Measurements from ENCODE around the gene PDZK1IP1. TPM values are rescaled to one million over a fixed set of nuclear protein-coding genes. Genes with fewer than 3 reads are reported as not detected.

Gene PDZK1IP1
- total and polyA plus RNA-seq, 2 of the 13 experiments (the other 11 are each of a cell fraction or from before 2014, with no cell fraction given): 0.24 to 1.6 TPM

DNA sequence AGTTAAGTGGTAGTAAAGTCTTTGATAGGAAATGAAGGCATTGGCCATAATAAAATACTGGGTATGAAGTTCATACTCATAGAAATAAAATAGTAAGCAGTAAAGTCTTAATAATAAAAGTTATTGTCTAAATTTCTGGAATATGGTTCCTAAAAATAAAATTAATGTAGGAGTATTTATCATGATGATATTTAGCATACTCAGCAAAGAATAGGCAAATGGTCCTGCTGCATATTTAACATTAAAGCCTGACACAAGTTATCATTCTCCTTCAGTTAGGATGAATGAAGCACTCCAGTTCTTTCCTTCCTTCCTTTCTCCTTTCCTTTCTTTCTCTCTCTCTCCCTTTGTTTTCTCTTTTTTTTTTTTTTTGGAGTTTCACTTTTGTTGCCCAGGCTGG, 25.3 kb downstream of the PDZK1IP1 start:
- in situ Hi-C loops (cut with HindIII; ENCODE audit: extremely low pct_ligation_motif_present, low pct_unique_long_range_greater_than_20kb): no loop called here
- H3K4me2 ChIP-seq (ENCODE audit: low read depth, low read length): no peak overlapping the region
- no peaks in the 10 kb centered on the region for H4K20me1 ChIP-seq (ENCODE audit: insufficient read depth, low read length)
- intact Hi-C loops (cut with micrococcal nuclease; ENCODE audit: unreplicated experiment): no loop called here
- ChIA-PET CTCF (ENCODE audit: low intra/inter-chr PET ratio, low total read pairs) (no interaction called here), POLR2A (no interaction called here)
- no peaks in the 10 kb centered on the region for H3K36me3 ChIP-seq (replicated peaks in 1 of 2; ENCODE audit: control insufficient read depth in 1 of 2, insufficient read depth in 2 of 2, low read length in 2 of 2)
- H3K27me3 ChIP-seq (ENCODE audit: control insufficient read depth in 1 of 2, insufficient read depth in 2 of 2, low read length in 2 of 2): no peaks in the 10 kb centered on the region
- H3K79me2 ChIP-seq (ENCODE audit: insufficient read depth, low read length): no peaks in the 10 kb centered on the region
- no peak overlapping the region for H2AFZ ChIP-seq (ENCODE audit: low read length)
- no TSS peak for BruUV-seq (replicated peaks)
- H3K4me3 ChIP-seq (replicated peaks in 1 of 3; ENCODE audit: insufficient read depth in 1 of 3, low read depth in 2 of 3, low read length in 3 of 3): no peak overlapping the region
- H3K9ac ChIP-seq (ENCODE audit: insufficient read depth, low read depth, low read length): no peak overlapping the region
- no peak for TF ChIP-seq ZNF672 (CRISPR knock-in tag; IDR thresholded peaks at IDR 0.05)
- peak in 1 of 2 experiments; percentile 65; a peak in 3 of 4 replicates for TF ChIP-seq MAFK (conservative IDR thresholded peaks at IDR 0.05 in 1 of 2, IDR thresholded peaks at IDR 0.05 in 1 of 2; ENCODE audit: low read length in 2 of 2)
- TF ChIP-seq ZBTB38 (CRISPR knock-in tag; IDR thresholded peaks at IDR 0.05): no peak
- TF ChIP-seq FOXJ3 (CRISPR knock-in tag; IDR thresholded peaks at IDR 0.05; ENCODE audit: borderline replicate concordance): no peak
- TF ChIP-seq MAFF (IDR thresholded peaks at IDR 0.05; ENCODE audit: low read depth, low read length): peak; percentile 45
- H3K9me3 ChIP-seq (ENCODE audit: low read length): no peaks in the 10 kb centered on the region
- peaks cover 9% of the 10 kb centered on the region for H3K4me1 ChIP-seq (ENCODE audit: insufficient read depth, low read length)
- FAIRE-seq: no peak
- no peak for ATAC-seq
- no peak for DNase-seq (ENCODE audit: low spot score)
- H3K27ac ChIP-seq (ENCODE audit: extremely low read length, insufficient read depth, low read length): no peak overlapping the region

GRCh38 chr1:47161298-47162040, 28.4 kb downstream of the PDZK1IP1 start:
- in situ Hi-C loops (cut with HindIII; ENCODE audit: extremely low pct_ligation_motif_present, low pct_unique_long_range_greater_than_20kb): no loop called here
- FAIRE-seq (no peak), DNase-seq (ENCODE audit: low spot score) (no peak), ATAC-seq (no peak)
- H3K4me3 ChIP-seq (replicated peaks in 1 of 3; ENCODE audit: insufficient read depth in 1 of 3, low read depth in 2 of 3, low read length in 3 of 3): no peak overlapping the region
- WGBS (ENCODE audit: low lambda C conversion rate): 5% methylated on average over 5 of the region's 5 CpGs
- H3K79me2 ChIP-seq (ENCODE audit: insufficient read depth, low read length): no peaks in the 10 kb centered on the region
- BruUV-seq (replicated peaks): no TSS peak
- H3K27me3 ChIP-seq (ENCODE audit: control insufficient read depth in 1 of 2, insufficient read depth in 2 of 2, low read length in 2 of 2): no peaks in the 10 kb centered on the region
- H2AFZ ChIP-seq (ENCODE audit: low read length): no peak overlapping the region
- no peaks in the 10 kb centered on the region for H3K9me3 ChIP-seq (ENCODE audit: low read length)
- H3K4me2 ChIP-seq (ENCODE audit: low read depth, low read length): no peak overlapping the region
- no peak overlapping the region for H3K9ac ChIP-seq (ENCODE audit: insufficient read depth, low read depth, low read length)
- H3K27ac ChIP-seq (ENCODE audit: extremely low read length, insufficient read depth, low read length): no peak overlapping the region
- intact Hi-C loops (cut with micrococcal nuclease; ENCODE audit: unreplicated experiment): no loop called here
- ChIA-PET POLR2A (no interaction called here), CTCF (ENCODE audit: low intra/inter-chr PET ratio, low total read pairs) (no interaction called here)
- TF ChIP-seq CREB1 (IDR thresholded peaks at IDR 0.05): no peak
- no peak for TF ChIP-seq CREB1 (CRISPR knock-in tag; IDR thresholded peaks at IDR 0.05)
- TF ChIP-seq, protein P1, sequence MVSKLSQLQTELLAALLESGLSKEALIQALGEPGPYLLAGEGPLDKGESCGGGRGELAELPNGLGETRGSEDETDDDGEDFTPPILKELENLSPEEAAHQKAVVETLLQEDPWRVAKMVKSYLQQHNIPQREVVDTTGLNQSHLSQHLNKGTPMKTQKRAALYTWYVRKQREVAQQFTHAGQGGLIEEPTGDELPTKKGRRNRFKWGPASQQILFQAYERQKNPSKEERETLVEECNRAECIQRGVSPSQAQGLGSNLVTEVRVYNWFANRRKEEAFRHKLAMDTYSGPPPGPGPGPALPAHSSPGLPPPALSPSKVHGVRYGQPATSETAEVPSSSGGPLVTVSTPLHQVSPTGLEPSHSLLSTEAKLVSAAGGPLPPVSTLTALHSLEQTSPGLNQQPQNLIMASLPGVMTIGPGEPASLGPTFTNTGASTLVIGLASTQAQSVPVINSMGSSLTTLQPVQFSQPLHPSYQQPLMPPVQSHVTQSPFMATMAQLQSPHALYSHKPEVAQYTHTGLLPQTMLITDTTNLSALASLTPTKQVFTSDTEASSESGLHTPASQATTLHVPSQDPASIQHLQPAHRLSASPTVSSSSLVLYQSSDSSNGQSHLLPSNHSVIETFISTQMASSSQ (IDR thresholded peaks at IDR 0.05; ENCODE audit: low read depth): no peak
- TF ChIP-seq, protein P1 (CRISPR knock-in tag; IDR thresholded peaks at IDR 0.05; ENCODE audit: borderline replicate concordance): no peak
- TF ChIP-seq ZNF460 (CRISPR knock-in tag; IDR thresholded peaks at IDR 0.05; ENCODE audit: borderline replicate concordance): no peak
- TF ChIP-seq, protein P2, sequence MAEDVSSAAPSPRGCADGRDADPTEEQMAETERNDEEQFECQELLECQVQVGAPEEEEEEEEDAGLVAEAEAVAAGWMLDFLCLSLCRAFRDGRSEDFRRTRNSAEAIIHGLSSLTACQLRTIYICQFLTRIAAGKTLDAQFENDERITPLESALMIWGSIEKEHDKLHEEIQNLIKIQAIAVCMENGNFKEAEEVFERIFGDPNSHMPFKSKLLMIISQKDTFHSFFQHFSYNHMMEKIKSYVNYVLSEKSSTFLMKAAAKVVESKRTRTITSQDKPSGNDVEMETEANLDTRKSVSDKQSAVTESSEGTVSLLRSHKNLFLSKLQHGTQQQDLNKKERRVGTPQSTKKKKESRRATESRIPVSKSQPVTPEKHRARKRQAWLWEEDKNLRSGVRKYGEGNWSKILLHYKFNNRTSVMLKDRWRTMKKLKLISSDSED (CRISPR knock-in tag; IDR thresholded peaks at IDR 0.05): no peak
- TF ChIP-seq ZNF296 (CRISPR knock-in tag; conservative IDR thresholded peaks at IDR 0.05): no peak
- no peak for TF ChIP-seq ZNF136 (CRISPR knock-in tag; IDR thresholded peaks at IDR 0.05; ENCODE audit: low read depth)
- TF ChIP-seq TBX2 (CRISPR knock-in tag; IDR thresholded peaks at IDR 0.05; ENCODE audit: borderline replicate concordance): no peak
- H4K20me1 ChIP-seq (ENCODE audit: insufficient read depth, low read length): no peaks in the 10 kb centered on the region
- H3K4me1 ChIP-seq (ENCODE audit: insufficient read depth, low read length): peaks cover 9% of the 10 kb centered on the region
- no peaks in the 10 kb centered on the region for H3K36me3 ChIP-seq (replicated peaks in 1 of 2; ENCODE audit: control insufficient read depth in 1 of 2, insufficient read depth in 2 of 2, low read length in 2 of 2)

All from HepG2 (cell line).